K562 treated with DMSO at 1 percent for 48 hours (cell line): ENCODE data around the gene MTHFD1. TPM values are rescaled to one million over a fixed set of nuclear protein-coding genes. Genes with fewer than 3 reads are reported as not detected.

Experiments used
- total RNA-seq: library from RNA; unstranded; fragments of 300-600 nt; gene quantifications from 2 replicates; pipeline ENCODE4 v1.2.3, GENCODE V29; 2022; ENCODE audit warnings: low replicate concordance; ENCODE audit errors: extremely low read depth

Gene MTHFD1
- not detected in 2 replicates for total RNA-seq

DNA sequence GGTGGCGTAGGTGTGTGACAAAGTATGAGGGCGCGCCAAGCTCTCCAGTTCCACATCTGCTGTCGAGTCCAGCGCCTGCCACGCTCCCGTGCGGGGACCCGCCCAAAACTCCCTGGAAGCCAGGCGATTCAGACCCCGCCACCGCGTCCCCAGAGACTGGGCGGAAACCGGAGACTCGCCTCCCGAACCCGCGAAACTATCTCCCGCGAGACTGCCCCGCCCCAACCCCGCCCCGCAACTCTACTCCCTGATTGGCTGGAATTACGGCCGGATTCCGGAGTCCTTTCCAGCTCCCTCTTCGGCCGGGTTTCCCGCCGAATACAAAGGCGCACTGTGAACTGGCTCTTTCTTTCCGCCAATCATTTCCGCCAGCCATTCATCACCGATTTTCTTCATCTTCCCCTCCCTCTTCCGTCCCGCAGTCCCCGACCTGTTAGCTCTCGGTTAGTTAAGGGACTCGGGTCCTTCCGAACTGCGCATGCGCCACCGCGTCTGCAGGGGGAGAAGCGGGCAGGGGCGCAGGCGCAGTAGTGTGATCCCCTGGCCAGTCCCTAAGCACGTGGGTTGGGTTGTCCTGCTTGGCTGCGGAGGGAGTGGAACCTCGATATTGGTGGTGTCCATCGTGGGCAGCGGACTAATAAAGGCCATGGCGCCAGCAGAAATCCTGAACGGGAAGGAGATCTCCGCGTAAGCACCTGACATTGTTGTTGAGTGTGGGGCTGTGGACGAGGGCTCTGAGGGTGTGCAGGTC lies at the start of gene MTHFD1:
Gene MTHFD1, plus strand, starts transcription at position 572 of the 751 bp plus-strand sequence. Its CDS starts 75 bp downstream, at position 647.

DNA sequence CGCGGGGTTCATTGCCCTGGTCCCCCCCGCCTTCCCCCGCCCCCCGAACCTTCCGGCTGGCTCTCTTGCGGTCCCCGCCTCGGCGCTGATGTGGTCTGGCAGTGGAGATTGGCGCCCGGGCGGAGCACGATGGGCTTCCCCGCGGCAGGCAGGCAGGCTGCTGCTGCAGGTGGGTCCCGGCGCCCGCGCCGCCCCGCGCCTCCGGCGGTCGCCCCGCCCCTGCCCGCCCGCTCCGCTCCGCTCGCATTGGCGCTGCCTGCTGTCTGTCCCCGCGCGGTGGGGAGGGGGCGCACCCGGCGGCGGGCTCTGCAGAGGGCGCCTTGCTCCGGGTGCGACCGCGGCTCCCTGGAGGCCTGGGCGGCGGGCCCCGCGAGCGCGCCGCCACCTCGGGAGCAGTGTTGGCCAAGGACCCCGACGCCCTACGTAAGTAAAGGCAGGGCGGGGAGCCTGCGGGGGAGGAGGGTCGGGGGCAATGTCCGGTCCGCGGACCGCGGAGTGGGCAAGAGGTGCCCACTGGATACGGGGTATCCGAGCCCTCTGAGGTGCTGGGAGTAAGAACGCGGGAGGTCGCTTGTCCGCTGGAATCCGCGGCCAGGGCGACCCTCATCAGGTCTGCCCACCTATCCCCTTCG lies 77.2 kb downstream of the MTHFD1 start, which contains the start of gene AKAP5:
Gene AKAP5, plus strand, starts transcription at position 309 of the 632 bp plus-strand sequence. CDS start 2,896 bp downstream, outside the sequence.

DNA sequence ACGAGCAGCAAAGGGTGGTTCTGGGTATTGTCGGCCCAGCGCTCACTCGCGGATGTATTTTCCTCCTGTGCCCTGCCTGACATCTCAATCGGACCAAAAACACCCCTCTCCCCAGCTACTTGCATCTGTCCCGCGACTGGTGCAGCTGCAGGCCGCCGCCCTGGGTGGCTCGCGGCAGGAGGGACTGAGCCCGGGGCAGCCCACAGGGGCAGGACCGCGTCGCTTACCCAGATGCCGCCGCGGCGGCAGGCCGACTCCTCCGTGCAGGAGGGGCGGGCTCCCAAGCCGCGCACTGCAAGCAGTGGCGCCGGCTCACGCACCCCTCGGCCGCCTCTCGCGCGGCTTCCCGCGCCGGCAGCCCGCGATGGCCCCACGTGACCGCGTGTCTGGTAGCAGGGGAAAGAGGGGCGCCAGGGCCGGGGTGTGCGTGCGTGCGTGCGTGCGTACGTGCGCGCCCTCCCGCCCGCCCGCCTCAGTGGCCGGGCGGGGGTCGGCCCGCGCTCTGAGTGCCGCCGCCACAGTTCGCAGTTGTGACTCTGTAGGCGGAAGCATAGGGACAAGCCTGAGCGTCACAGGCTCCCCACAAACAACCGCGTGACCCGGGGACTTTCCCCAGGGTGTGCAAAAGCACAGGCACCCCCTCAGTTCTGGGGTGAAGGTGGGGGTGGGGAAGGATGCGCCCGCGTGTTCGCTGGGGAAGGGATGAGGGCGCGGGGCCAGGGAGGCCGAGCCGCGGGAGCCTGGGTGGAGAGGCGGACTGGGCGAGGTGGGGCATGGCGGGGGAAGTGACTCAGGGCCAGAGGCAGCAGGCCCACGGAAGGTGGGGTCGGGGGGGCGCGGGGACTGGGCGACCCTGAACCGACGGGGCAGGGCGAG lies 115.5 kb downstream of the MTHFD1 start, which contains the start of gene ZBTB25:
Gene ZBTB25, minus strand, starts transcription at position 405 of the 876 bp plus-strand sequence. CDS start 13,305 bp downstream, outside the sequence.

DNA sequence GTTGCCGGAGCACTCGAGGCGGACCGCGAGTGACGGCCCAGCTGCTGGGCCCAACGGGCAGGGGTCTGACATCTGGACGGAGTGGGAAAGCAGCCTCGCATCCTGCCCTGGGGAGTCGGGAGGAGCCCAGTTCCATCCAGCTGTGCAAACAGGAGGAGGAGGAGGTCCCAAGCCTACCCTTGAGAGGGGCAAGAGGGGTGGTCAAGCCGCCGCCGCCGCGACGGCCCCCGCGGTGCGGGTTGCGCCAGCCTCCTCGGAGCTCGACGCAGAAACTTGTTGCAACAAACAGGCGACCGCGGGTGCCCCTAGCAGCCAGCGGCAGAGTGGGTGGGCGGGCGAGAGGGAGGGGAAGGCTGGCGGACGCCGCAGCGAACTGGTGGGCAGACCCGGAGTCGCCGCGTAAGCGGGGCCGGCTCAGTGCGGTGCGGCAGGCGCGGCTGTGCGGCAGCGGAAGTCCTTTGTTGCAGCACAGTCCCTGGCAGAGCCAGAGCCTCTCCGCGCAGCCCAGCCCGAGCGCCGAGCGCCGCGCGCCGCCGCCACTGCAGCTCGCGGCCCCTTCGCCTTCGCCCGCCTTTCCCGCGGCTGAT lies 116.2 kb downstream of the MTHFD1 start, which contains the start of gene ZBTB1:
Gene ZBTB1, plus strand, starts transcription at position 461 of the 587 bp plus-strand sequence. CDS start 16,735 bp downstream, outside the sequence.

Other genes starting within 250 kb of the MTHFD1 start
- gene ESR2, start 94.0 kb upstream of the MTHFD1 start, total RNA-seq: not detected in 2 replicates
- gene AKAP5, start 77.1 kb downstream of the MTHFD1 start, total RNA-seq: not detected in 2 replicates
- not detected in 2 replicates for gene ZBTB25, start 115.5 kb downstream of the MTHFD1 start, total RNA-seq
- gene ZBTB1, start 116.4 kb downstream of the MTHFD1 start, total RNA-seq: not detected in 2 replicates
- not detected in 2 replicates for gene HSPA2, start 152.4 kb downstream of the MTHFD1 start, total RNA-seq
- gene PPP1R36, start 161.6 kb downstream of the MTHFD1 start, total RNA-seq: not detected in 2 replicates